HCT116 (cell line): ENCODE measurements around the gene PTPDC1. TPM values are rescaled to one million over a fixed set of nuclear protein-coding genes. Genes with fewer than 3 reads are reported as not detected.
"Not testable (repeated sequence)": the region's sequence is repeated elsewhere in the genome, so short reads cannot be mapped to it uniquely, and the experiment has no call there.

ENCODE experiments used
- ATAC-seq: fragments of 200-7000 bp; cut with Tn5 transposase; 2 replicates; pipeline ENCODE4 v1.9.1; 2020; ENCODE audit warnings: mild to moderate bottlenecking, moderate library complexity
- BruUV-seq: library from RNA; stranded (reverse); fragments of 400-500 nt; replicated peaks from 2 replicates; lab custom pipeline; 2021; lab: Mats Ljungman, UMichigan
- CTCF ChIA-PET: fragments of 300-600 bp; sonication (Branson Sonifier 250); formaldehyde crosslinking; loops from one replicate; lab custom pipeline; 2021; ENCODE audit warnings: antibody characterized with exemption; lab: Charles Lee
- POLR2A ChIA-PET: fragments of 300-600, 350-600 bp; sonication (Branson Sonifier 250); formaldehyde crosslinking; loops from one replicate; lab custom pipeline; 2021; ENCODE audit warnings: antibody characterized with exemption; lab: Charles Lee
- RAD21 ChIA-PET, 2 experiments: fragments of 300-600 bp; sonication (Branson Sonifier 250); formaldehyde crosslinking; loops; one replicate each; lab custom pipeline; 2023; ENCODE audit warnings: low total read pairs in 2 of 2; ENCODE audit not compliant: uncharacterized antibody in 2 of 2, unreplicated experiment in 2 of 2, low non-redundant PET in 1 of 2; lab: Charles Lee
- DNase-seq: peaks from one replicate; pipeline ENCODE4 v3.0.0-alpha.2; 2010; ENCODE audit warnings: low read depth, low spot score
- H2AFZ ChIP-seq: fragments of 200-600 bp; shearing (Covaris generic), sonication (generic); 2 replicates; pipeline ENCODE4 v1.6.1; 2017; ENCODE audit warnings: low read depth, mixed run types, mixed read lengths, antibody characterized with exemption, low read length; ENCODE audit not compliant: poor library complexity, severe bottlenecking
- H3K27ac ChIP-seq: 2 replicates; pipeline ENCODE4 v1.5.1; 2012; ENCODE audit warnings: low read depth, low read length
- H3K27me3 ChIP-seq: fragments of 200-600 bp; sonication (generic); 2 replicates; pipeline ENCODE4 v1.6.1; 2016; ENCODE audit warnings: mixed run types, low read length, mixed read lengths; ENCODE audit not compliant: insufficient read depth
- H3K36me3 ChIP-seq, 2 experiments: fragments of 200-500 bp in 1 of 2; fragments of 200-600 bp in 1 of 2; sonication (Bioruptor generic) in 1 of 2; sonication (generic) in 1 of 2; 2 replicates each; pipeline versions ENCODE4 v1.5.1 to v1.6.1; 2014 to 2016; ENCODE audit warnings: low read length in 2 of 2, inconsistent platforms in 1 of 2, mixed read lengths in 1 of 2, mixed run types in 1 of 2; ENCODE audit not compliant: insufficient read depth in 2 of 2, control insufficient read depth in 1 of 2
- H3K4me1 ChIP-seq, 2 experiments: fragments of 200-600 bp in 1 of 2; sonication (generic) in 1 of 2; 2 replicates each; pipeline versions ENCODE4 v1.5.1 to v1.6.1; 2012 to 2017; ENCODE audit warnings: low read length in 2 of 2, inconsistent platforms in 1 of 2, mild to moderate bottlenecking in 1 of 2, mixed read lengths in 1 of 2, mixed run types in 1 of 2, moderate library complexity in 1 of 2; ENCODE audit not compliant: insufficient read depth in 2 of 2, control insufficient read depth in 1 of 2
- H3K4me2 ChIP-seq: fragments of 200-600 bp; sonication (generic); 2 replicates; pipeline ENCODE4 v1.6.1; 2017; ENCODE audit warnings: mixed run types, low read length, mixed read lengths
- H3K4me3 ChIP-seq, 2 experiments: fragments of 200-600 bp in 1 of 2; sonication (generic) in 1 of 2; replicated peaks in 1 of 2; 2 replicates each; pipeline ENCODE4 v1.5.1; 2011 to 2016; ENCODE audit warnings: low read length in 2 of 2, control low read depth in 1 of 2, low read depth in 1 of 2, mild to moderate bottlenecking in 1 of 2, mixed read lengths in 1 of 2, mixed run types in 1 of 2
- H3K79me2 ChIP-seq: fragments of 200-600 bp; sonication (generic); 2 replicates; pipeline ENCODE4 v1.6.1; 2017; ENCODE audit warnings: mild to moderate bottlenecking, mixed run types, low read length, moderate library complexity, mixed read lengths; ENCODE audit not compliant: insufficient read depth
- H3K9ac ChIP-seq: fragments of 200-600 bp; sonication (generic); 2 replicates; pipeline ENCODE4 v1.6.1; 2016; ENCODE audit warnings: low read length, mixed read lengths
- H3K9me2 ChIP-seq: fragments of 200-600 bp; sonication (generic), shearing (Covaris generic); 2 replicates; pipeline ENCODE4 v1.6.1; 2017; ENCODE audit warnings: mixed run types, mild to moderate bottlenecking, moderate library complexity; ENCODE audit not compliant: insufficient read depth
- H3K9me3 ChIP-seq, 2 experiments: fragments of 200-500 bp in 1 of 2; fragments of 200-600 bp in 1 of 2; sonication (Bioruptor generic) in 1 of 2; sonication (generic) in 1 of 2; 2 replicates each; pipeline ENCODE4 v1.6.1; 2014 to 2017; ENCODE audit warnings: low read length in 2 of 2, mixed read lengths in 2 of 2, inconsistent platforms in 1 of 2, low read depth in 1 of 2, mild to moderate bottlenecking in 1 of 2, mixed run types in 1 of 2, moderate library complexity in 1 of 2; ENCODE audit not compliant: control insufficient read depth in 1 of 2, insufficient read depth in 1 of 2
- H4K20me1 ChIP-seq: fragments of 200-600 bp; sonication (generic), shearing (Covaris generic); 2 replicates; pipeline ENCODE4 v1.6.1; 2017; ENCODE audit warnings: mixed run types, mild to moderate bottlenecking, moderate library complexity; ENCODE audit not compliant: insufficient read depth
- CBX3 ChIP-seq: IDR thresholded peaks from 2 replicates; pipeline ENCODE4 v1.6.1; 2012; ENCODE audit warnings: low read depth
- EZH2phosphoT487 ChIP-seq: fragments of 200-600 bp; IDR thresholded peaks from 2 replicates; pipeline ENCODE4 v1.6.1; 2018; ENCODE audit warnings: antibody characterized with exemption, borderline replicate concordance
- MAX ChIP-seq: IDR thresholded peaks from 2 replicates; pipeline ENCODE4 v1.6.1; 2012
- POLR2A ChIP-seq: IDR thresholded peaks from 2 replicates; pipeline ENCODE4 v1.7.0; 2011; ENCODE audit warnings: borderline replicate concordance; ENCODE audit not compliant: insufficient read depth, insufficient read length; ENCODE audit errors: extremely low read depth
- SRF ChIP-seq: IDR thresholded peaks from 2 replicates; pipeline ENCODE4 v1.6.1; 2012; ENCODE audit warnings: low read depth
- ZBTB33 ChIP-seq: IDR thresholded peaks from 2 replicates; pipeline ENCODE4 v1.6.1; 2011; ENCODE audit warnings: mild to moderate bottlenecking, low read length, moderate library complexity; ENCODE audit not compliant: insufficient replicate concordance; ENCODE audit errors: extremely low read depth
- ZFX ChIP-seq: fragments of 450-650 bp; IDR thresholded peaks from 2 replicates; pipeline ENCODE4 v1.6.1; 2017
- ZNF274 ChIP-seq: fragments of 200-500 bp; sonication (Bioruptor generic); IDR thresholded peaks from 2 replicates; pipeline ENCODE4 v1.6.1; 2014; ENCODE audit warnings: mild to moderate bottlenecking, low read depth, low read length, inconsistent platforms
- intact Hi-C: fragments of 100-400 bp; cut with micrococcal nuclease; formaldehyde crosslinking; loops from 2 replicates; pipeline ENCODE4 v1.10.0; 2022
- total RNA-seq: library from RNA; stranded (reverse); gene quantifications from one replicate; pipeline ENCODE4 v1.2.1, GENCODE V29; 2021; ENCODE audit not compliant: unreplicated experiment

Gene PTPDC1
- total RNA-seq, 1 experiment from 2014 or later = 12.7 TPM

GRCh38 chr9:94112716-94113465 lies 28.6 kb downstream of the PTPDC1 start:
- Histone ChIP-seq H3K36me3 (no peaks in the 10 kb centered on the region), H3K4me1 (no peaks in the 10 kb centered on the region), H4K20me1 (no peaks in the 10 kb centered on the region), H3K9ac (no peak overlapping the region), H3K9me3 (no peaks in the 10 kb centered on the region), H3K9me2 (no peaks in the 10 kb centered on the region), H3K79me2 (no peaks in the 10 kb centered on the region), H2AFZ (no peak overlapping the region), H3K27ac (no peak overlapping the region), H3K4me2 (no peak overlapping the region), H3K27me3 (no peaks in the 10 kb centered on the region), H3K4me3 (no peak overlapping the region)
- DNase-seq (no peak), ATAC-seq (no peak)
- TF ChIP-seq EZH2phosphoT487 (no peak), CBX3 (no peak), ZFX (no peak), ZNF274 (no peak), POLR2A (no peak), ZBTB33 (no peak), SRF (no peak), MAX (no peak)
- ChIA-PET RAD21 (no interaction called here), POLR2A (no interaction called here), CTCF (no interaction called here)
- no TSS peak for BruUV-seq
- intact Hi-C loops = no loop called here

GRCh38 chr9:94120088-94120487 lies 35.8 kb downstream of the PTPDC1 start:
- H3K79me2 ChIP-seq, intact Hi-C loops, DNase-seq, ATAC-seq, H4K20me1 ChIP-seq, H3K27me3 ChIP-seq, BruUV-seq, H3K9me2 ChIP-seq, CTCF ChIA-PET, H3K27ac ChIP-seq, H3K36me3 ChIP-seq, H3K9me3 ChIP-seq, H3K4me2 ChIP-seq, POLR2A ChIA-PET, H2AFZ ChIP-seq, RAD21 ChIA-PET, H3K4me3 ChIP-seq, H3K4me1 ChIP-seq, H3K9ac ChIP-seq: not testable (repeated sequence)
